A172 (cell line): ENCODE measurements around the gene PID1. TPM values are rescaled to one million over a fixed set of nuclear protein-coding genes. Genes with fewer than 3 reads are reported as not detected.

ENCODE experiments used
- DNase-seq: peaks from one replicate; pipeline ENCODE4 v3.0.0-alpha.2; 2015; ENCODE audit warnings: low spot score
- total RNA-seq: library from RNA; depleted of rRNA; stranded (reverse); fragments of >200 nt; shearing (Covaris generic); gene quantifications from 2 replicates; pipeline ENCODE4 v1.2.3, GENCODE V29; 2014

Gene PID1
- total RNA-seq, 1 experiment from 2014 or later, result 8.1 TPM

- DNase-seq, result no peak
Observed at GRCh38 chr2:229027353-229028105, 243.6 kb downstream of the PID1 start.

GRCh38 chr2:229025653-229026052, 245.4 kb downstream of the PID1 start:
- no peak for DNase-seq

- DNase-seq, result no peak
Observed at GRCh38 chr2:229022652-229023051, 248.4 kb downstream of the PID1 start.

GRCh38 chr2:229022071-229022470, 249.0 kb downstream of the PID1 start:
- DNase-seq, result no peak

- no peak for DNase-seq
Observed at GRCh38 chr2:229009816-229010215, 261.3 kb downstream of the PID1 start.

DNA sequence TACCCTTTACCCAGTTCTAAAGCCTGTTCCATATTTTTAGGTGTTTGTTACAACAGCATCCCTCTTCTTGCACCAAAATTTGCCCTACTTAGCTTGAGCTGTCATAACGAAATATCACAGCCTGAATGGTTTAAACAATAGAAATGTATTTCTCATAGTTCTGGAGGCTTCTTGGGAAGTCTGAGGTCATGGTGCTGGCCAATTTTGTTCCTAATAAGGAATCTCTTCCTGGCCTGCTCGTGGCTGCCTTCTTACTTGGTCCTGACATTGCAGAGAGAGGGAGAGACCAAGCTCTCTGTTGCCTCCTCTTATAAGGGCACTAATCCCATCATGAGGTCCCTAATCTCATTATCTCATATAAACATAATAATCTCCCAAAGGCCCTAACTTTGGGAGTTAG, 267.8 kb downstream of the PID1 start:
- no peak for DNase-seq

GRCh38 chr2:229001196-229001595, 269.9 kb downstream of the PID1 start:
- no peak for DNase-seq

DNA sequence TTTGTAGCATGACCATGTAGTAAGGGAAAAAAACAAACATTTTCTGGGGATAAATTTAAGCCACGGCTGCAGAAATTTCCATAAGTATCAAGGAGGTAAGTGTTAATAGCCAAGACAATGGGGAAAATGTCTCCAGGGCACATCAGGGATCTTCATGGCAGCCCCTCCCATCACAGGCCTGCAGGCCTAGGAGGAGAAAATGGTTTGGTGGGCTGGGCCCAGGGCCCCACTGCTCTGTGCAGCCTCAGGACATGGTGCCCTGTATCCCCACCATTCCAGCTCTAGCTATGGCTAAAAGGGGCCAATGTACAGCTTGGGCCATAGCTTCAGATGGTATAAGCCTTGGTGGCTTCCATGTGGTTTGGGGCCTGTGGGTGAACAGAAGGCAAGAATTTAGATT, 271.8 kb downstream of the PID1 start:
- no peak for DNase-seq

- DNase-seq, result no peak
Observed at GRCh38 chr2:228988786-228989185, 282.3 kb downstream of the PID1 start.

DNA sequence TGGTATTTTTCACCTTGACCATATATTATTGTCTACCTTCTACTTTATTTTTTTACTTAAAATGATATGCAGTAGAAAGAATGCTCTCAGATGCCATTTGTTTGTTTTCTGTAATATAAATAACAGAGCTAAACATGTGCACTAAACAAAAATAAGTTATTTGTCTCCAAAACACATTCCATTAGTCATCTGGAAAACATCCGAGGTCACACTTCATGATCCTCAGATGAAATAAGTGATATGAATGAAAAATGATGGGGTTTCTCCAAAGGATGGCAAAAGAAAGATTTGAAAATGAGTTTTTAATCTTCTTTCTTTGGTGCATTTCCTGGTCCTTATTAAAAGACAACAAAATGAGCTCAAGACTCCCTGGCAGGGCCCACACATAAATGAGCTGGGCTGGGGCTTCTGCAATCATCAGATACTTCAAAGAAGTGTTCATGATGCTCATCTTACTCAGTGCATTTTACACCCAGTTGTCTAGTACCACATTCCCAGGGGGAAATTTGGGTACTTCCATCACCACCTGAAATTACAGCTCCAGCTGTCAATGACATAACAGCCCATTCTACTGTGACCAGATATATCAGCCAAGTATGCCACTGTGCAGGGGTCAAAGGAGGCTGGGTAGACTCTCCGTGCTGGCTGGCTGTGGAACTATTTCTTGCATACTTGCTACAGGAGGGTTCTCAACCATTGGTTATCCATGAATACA, 283.5 kb downstream of the PID1 start:
- peak; percentile 37 for DNase-seq

GRCh38 chr2:228986961-228987360, 284.1 kb downstream of the PID1 start:
- DNase-seq, result peak; percentile 62

DNA sequence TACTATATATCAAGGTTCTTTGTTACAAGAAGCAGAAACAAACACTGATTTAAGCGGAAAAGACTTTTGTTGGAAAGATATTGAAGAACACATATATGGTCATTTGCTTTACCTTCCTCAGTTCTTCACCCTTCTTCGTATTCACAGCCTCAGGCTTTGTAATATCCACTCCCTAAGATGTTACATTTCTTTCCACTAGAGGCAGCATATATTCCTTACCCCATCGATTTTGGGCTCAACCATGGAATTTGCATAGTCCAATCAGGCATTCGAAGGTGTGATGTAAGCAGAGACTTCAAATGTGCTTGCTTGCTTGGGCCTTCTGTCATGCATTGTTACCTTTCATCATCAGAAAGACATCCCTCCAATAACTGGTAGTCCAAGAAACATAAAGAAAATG, 287.4 kb downstream of the PID1 start:
- no peak for DNase-seq

DNA sequence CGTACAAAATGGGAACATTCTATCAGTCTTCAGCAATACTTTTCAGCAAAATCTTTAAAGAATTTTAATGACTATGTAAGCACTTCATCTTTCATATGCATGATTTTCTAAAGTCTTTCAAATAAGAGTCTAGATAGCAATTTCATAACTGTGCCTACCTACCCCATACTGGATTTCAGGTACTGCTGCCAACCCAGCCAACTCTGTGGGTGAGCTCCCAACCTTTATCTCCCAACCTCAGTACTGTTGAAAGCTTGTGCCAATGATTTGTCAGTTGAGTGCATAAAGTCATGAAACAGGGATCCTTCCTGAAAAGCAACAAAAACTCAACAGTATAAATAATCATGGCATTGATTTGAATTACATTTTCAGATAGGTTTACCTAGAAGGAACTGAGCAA, 296.9 kb downstream of the PID1 start:
- DNase-seq, result no peak
